Gastrocnemius medialis (tissue), 4 donors: ENCODE data around the gene RBM33.

ENCODE experiments used
- POLR2A ChIP-seq, 2 donors: fragments of 450-650 bp; IDR thresholded peaks; one replicate each; pipeline ENCODE4 v1.6.1; 2017; ENCODE audit warnings: antibody characterized with exemption in 2 of 2, mild to moderate bottlenecking in 2 of 2, moderate library complexity in 2 of 2
- TF ChIP-seq, protein P1 (sequence below), 5 experiments: fragments of 450-650 bp in 3 of 5; fragments of 200-600 bp in 2 of 5; sonication (generic) in 2 of 5; IDR thresholded peaks in 4 of 5; conservative IDR thresholded peaks in 1 of 5; 1 replicate in 4 of 5; 2 replicates in 1 of 5; pipeline ENCODE4 v1.5.1; 2016 to 2019; ENCODE audit warnings: antibody characterized with exemption in 5 of 5, mild to moderate bottlenecking in 3 of 5, moderate library complexity in 3 of 5

DNA sequence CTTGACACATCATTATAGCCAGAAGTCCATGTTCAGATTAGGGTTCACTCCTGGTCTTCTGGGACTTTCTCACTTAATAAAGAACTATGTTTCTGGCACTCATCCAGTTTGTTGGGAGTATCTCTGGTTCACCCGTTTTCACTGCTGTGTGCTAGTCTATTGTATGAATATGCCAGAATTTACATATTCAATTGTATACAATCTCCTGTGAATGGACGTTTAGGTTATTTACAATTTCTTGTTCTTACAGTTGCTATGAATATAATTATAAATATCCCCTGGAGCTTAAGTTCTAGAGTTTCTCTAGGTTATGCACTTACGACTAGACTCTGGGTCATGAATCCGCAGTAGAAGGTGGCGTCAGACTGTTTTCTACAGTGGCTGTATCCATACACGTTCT, 20.0 kb upstream of the RBM33 start:
- TF ChIP-seq, protein P1, sequence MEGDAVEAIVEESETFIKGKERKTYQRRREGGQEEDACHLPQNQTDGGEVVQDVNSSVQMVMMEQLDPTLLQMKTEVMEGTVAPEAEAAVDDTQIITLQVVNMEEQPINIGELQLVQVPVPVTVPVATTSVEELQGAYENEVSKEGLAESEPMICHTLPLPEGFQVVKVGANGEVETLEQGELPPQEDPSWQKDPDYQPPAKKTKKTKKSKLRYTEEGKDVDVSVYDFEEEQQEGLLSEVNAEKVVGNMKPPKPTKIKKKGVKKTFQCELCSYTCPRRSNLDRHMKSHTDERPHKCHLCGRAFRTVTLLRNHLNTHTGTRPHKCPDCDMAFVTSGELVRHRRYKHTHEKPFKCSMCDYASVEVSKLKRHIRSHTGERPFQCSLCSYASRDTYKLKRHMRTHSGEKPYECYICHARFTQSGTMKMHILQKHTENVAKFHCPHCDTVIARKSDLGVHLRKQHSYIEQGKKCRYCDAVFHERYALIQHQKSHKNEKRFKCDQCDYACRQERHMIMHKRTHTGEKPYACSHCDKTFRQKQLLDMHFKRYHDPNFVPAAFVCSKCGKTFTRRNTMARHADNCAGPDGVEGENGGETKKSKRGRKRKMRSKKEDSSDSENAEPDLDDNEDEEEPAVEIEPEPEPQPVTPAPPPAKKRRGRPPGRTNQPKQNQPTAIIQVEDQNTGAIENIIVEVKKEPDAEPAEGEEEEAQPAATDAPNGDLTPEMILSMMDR (IDR thresholded peaks at IDR 0.05 in 4 of 5, conservative IDR thresholded peaks at IDR 0.05 in 1 of 5) = no peak
- no peak for TF ChIP-seq POLR2A (IDR thresholded peaks at IDR 0.05)
